BJ (cell line): ENCODE measurements around the gene PIGQ. TPM values are rescaled to one million over a fixed set of nuclear protein-coding genes. Genes with fewer than 3 reads are reported as not detected.
"Not testable (repeated sequence)": the region's sequence is repeated elsewhere in the genome, so short reads cannot be mapped to it uniquely, and the experiment has no call there.

Source experiments
- CTCF ChIA-PET: fragments of 350-600 bp; formaldehyde crosslinking; extraction: SDS; loops from one replicate; lab custom pipeline; 2021; ENCODE audit warnings: antibody characterized with exemption, inconsistent platforms; lab: Yijun Ruan, JAX
- POLR2A ChIA-PET: fragments of 300-600 bp; sonication (Branson Sonifier 250); formaldehyde crosslinking; extraction: SDS; loops from one replicate; lab custom pipeline; 2021; ENCODE audit warnings: antibody characterized with exemption; lab: Charles Lee
- DNase-seq: peaks from one replicate; pipeline ENCODE4 v3.0.0-alpha.2; 2011; ENCODE audit warnings: low read depth
- H3K27me3 ChIP-seq: 2 replicates; pipeline ENCODE4 v1.6.0; 2011; ENCODE audit warnings: low read length; ENCODE audit not compliant: control insufficient read depth, insufficient read depth
- H3K36me3 ChIP-seq: 2 replicates; pipeline ENCODE4 v1.5.1; 2011; ENCODE audit warnings: low read length; ENCODE audit not compliant: control insufficient read depth, insufficient read depth
- H3K4me3 ChIP-seq: 2 replicates; pipeline ENCODE4 v1.5.1; 2011; ENCODE audit warnings: low read depth, mild to moderate bottlenecking, control low read depth, low read length
- polyA plus RNA-seq: library from polyadenylated mRNA; depleted of rRNA; stranded (reverse); fragments of >200 nt; gene quantifications from 2 replicates; pipeline ENCODE4 v1.2.3, GENCODE V29; 2011
- TF ChIP-seq, protein P1 (sequence below): IDR thresholded peaks from 2 replicates; pipeline ENCODE4 v1.5.1; 2011; ENCODE audit warnings: low read depth, mild to moderate bottlenecking, control low read depth, inconsistent platforms, low read length, moderate library complexity; ENCODE audit not compliant: insufficient read depth

PIGQ gene
- polyA plus RNA-seq, 1 experiment, result 26.6 TPM

DNA sequence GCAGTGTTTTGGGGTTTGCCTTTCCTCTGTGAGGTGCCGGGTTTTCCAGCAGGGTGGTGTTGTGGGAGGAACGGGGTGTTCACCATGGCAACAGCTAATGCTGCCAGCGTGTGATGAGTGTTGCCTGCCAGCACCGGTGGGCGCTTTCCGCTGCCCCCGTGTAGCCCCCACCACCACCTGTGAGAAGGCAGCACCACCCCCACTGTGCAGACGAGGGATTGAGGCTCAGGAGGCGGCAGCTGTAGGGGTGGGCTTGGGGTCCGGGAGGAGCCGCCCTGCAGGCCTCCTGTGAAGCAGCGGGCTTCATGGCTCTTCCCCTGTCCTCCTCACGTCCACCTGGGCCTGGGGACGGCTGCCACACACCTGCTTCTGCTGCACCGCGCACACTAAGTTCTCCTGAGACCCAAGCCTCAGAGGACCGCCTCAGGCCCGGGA is 25.3 kb downstream of the PIGQ start:
- Histone ChIP-seq H3K4me3 (no peak overlapping the region), H3K36me3 (peaks cover 10% of the 10 kb centered on the region), H3K27me3 (no peaks in the 10 kb centered on the region)
- ChIA-PET CTCF (no interaction called here), POLR2A (no interaction called here)
- TF ChIP-seq, protein P1, sequence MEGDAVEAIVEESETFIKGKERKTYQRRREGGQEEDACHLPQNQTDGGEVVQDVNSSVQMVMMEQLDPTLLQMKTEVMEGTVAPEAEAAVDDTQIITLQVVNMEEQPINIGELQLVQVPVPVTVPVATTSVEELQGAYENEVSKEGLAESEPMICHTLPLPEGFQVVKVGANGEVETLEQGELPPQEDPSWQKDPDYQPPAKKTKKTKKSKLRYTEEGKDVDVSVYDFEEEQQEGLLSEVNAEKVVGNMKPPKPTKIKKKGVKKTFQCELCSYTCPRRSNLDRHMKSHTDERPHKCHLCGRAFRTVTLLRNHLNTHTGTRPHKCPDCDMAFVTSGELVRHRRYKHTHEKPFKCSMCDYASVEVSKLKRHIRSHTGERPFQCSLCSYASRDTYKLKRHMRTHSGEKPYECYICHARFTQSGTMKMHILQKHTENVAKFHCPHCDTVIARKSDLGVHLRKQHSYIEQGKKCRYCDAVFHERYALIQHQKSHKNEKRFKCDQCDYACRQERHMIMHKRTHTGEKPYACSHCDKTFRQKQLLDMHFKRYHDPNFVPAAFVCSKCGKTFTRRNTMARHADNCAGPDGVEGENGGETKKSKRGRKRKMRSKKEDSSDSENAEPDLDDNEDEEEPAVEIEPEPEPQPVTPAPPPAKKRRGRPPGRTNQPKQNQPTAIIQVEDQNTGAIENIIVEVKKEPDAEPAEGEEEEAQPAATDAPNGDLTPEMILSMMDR, result no peak
- no peak for DNase-seq

DNA sequence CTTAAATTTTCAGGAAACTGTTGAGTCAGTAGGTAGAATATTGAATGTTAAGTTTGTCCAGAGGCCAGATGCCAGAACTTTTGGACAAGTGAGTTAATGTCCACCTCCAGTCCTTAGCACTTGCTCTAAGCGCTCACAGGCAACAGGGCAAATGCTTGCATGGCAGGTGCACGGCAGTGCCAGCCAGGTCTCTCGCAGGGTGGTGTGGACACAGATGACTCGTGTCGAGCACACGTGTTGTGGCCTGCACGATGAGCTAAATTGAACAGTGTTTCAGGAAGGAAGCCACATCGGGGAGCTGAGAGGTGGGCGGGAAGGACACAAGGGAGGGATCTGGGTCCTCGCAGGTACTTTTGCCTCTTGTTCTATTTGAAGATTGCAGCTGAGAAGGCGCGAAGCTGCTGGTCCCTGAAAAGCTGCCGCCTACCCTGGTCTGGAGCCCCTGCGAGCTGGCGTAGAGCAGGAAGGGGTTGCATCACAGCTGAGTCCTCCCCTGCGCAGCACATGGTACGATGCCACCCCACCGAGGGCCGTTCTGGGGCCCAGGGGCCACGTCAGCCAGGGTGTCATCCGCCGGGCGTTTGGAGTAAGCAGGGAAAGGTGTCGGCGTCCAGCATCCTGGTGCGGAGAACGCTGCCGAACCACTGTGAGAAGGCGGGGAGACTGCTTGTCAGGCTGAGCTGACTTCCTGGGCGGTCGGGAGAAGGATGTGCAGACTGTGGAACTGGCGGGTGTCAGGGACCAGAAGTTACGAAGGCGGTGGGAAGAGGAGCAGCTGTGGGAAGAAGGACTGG is 26.4 kb downstream of the PIGQ start:
- CTCF ChIA-PET, result no interaction called here
- POLR2A ChIA-PET, result no interaction called here

DNA sequence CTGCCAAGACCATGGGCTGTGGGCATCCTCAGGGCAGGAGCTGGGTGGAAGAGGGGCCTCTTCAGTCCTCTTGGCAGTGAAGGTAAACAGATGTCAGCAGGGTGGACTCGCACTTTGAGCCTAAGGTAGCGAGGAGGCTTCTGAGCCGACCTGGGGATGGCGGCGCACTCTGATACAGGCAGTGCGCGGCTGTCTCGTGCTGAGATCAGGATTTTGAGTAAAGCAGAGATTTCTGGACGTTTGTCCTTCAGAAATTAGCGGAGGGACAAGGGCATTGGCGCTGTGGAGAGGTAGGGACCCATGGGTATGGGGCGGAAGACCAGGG is 26.9 kb downstream of the PIGQ start:
- no peak overlapping the region for H3K4me3 ChIP-seq
- ChIA-PET POLR2A (no interaction called here), CTCF (no interaction called here)
- TF ChIP-seq, protein P1, result no peak
- DNase-seq, result no peak
- H3K36me3 ChIP-seq, result peaks cover 10% of the 10 kb centered on the region
- no peaks in the 10 kb centered on the region for H3K27me3 ChIP-seq

More for the DNA sequence above, 26.4 kb downstream of the PIGQ start:
- TF ChIP-seq, protein P1, result no peak
- H3K36me3 ChIP-seq, result peaks cover 10% of the 10 kb centered on the region
- no peaks in the 10 kb centered on the region for H3K27me3 ChIP-seq
- H3K4me3 ChIP-seq, result no peak overlapping the region
- no peak for DNase-seq

DNA sequence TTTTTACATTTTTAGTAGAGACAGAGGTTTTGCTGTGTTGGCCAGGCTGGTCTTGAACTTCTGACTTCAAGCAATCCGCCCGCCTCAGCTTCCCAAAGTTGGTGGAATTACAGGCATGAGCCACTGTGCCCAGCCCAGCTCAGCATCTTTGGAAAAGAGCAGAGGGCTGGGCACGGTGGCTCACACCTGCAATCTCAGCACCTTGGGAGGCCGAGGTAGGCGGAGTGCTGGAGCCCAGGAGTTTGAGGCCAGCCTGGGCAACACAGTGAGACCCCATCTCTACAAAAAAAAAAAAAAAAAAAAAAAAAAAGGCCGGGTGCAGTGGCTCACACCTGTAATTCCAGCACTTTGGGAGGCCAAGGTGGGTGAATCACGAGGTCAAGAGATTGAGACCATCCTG is 27.9 kb downstream of the PIGQ start:
- H3K27me3 ChIP-seq, POLR2A ChIA-PET, CTCF ChIA-PET, H3K4me3 ChIP-seq, DNase-seq: not testable (repeated sequence)
- H3K36me3 ChIP-seq, result peaks cover 10% of the 10 kb centered on the region

DNA sequence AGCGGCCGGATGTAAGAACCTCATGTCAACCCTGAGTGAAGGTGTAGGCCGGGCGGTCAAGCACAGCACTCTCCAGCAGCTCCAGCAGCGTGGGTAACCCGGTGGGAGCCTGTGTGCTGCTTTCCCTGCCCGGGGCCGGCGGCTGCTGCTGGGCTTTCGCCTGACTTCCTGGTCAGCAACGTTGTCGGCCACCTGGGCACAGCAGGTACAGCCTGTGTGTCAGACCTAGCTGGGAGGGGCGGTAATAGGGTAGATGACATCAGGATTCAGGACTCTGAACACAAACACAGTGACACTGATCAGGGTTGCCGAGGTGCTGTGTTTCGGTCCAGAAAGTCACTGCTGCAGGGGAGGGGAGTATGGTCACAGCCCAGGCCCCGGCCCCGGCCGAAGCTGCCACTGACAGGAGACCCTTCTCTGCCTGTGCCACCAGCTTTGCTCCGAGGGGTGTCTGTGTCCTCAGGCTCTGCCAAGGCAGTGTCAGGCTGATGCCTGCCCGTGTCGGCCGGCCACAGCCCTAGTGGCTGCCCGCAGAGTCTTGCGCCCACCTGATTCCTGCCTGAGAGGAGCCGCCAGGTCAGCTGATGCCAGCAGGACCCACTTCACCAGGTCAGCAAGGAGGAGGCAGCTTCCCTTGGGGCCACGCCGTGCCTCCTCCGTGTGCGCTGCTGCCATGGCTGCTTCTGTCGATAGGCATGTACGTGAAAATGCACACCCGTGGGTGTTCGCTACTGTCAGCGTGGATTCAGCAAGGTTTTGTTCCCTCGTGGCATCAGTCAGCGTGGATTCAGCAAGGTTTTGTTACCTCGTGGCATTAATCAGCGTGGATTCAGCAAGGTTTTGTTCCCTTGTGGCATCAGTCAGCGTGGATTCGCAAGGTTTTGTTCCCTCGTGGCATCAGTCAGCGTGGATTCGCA is 29.3 kb downstream of the PIGQ start:
- CTCF ChIA-PET, result interaction anchor here (1.8 kb wide), 1 partner anchor 23 kb away, joined by 5 read pairs; no protein-coding TSS in a partner anchor

More for the DNA sequence above, 29.3 kb downstream of the PIGQ start:
- no peak overlapping the region for H3K4me3 ChIP-seq
- peaks cover 8% of the 10 kb centered on the region for H3K36me3 ChIP-seq
- DNase-seq, result no peak
- no peaks in the 10 kb centered on the region for H3K27me3 ChIP-seq
- POLR2A ChIA-PET, result no interaction called here
- TF ChIP-seq, protein P1, result no peak
